Measurements from ENCODE around the gene AUTS2.

- TF ChIP-seq RBBP5 (conservative IDR thresholded peaks at IDR 0.05) (no peak), EP300 (IDR thresholded peaks at IDR 0.05; ENCODE audit: borderline replicate concordance in 1 of 2, control insufficient read depth in 1 of 2, low read depth in 2 of 2, low read length in 2 of 2) (no peak), NRF1 (conservative IDR thresholded peaks at IDR 0.05; ENCODE audit: low read depth, low read length) (no peak), HDGF (IDR thresholded peaks at IDR 0.05) (no peak), PAX8 (IDR thresholded peaks at IDR 0.05) (no peak), MXI1 (IDR thresholded peaks at IDR 0.05; ENCODE audit: low read depth, low read length) (no peak), ASH2L (IDR thresholded peaks at IDR 0.05; ENCODE audit: borderline replicate concordance, low read depth) (no peak), CHD2 (IDR thresholded peaks at IDR 0.05; ENCODE audit: borderline replicate concordance, low read depth, low read length) (no peak)
- TF ChIP-seq, protein P1, sequence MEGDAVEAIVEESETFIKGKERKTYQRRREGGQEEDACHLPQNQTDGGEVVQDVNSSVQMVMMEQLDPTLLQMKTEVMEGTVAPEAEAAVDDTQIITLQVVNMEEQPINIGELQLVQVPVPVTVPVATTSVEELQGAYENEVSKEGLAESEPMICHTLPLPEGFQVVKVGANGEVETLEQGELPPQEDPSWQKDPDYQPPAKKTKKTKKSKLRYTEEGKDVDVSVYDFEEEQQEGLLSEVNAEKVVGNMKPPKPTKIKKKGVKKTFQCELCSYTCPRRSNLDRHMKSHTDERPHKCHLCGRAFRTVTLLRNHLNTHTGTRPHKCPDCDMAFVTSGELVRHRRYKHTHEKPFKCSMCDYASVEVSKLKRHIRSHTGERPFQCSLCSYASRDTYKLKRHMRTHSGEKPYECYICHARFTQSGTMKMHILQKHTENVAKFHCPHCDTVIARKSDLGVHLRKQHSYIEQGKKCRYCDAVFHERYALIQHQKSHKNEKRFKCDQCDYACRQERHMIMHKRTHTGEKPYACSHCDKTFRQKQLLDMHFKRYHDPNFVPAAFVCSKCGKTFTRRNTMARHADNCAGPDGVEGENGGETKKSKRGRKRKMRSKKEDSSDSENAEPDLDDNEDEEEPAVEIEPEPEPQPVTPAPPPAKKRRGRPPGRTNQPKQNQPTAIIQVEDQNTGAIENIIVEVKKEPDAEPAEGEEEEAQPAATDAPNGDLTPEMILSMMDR (IDR thresholded peaks at IDR 0.05 in 2 of 3, conservative IDR thresholded peaks at IDR 0.05 in 1 of 3; ENCODE audit: control insufficient read depth in 2 of 3, extremely low read depth in 1 of 3, insufficient read depth in 1 of 3, low read depth in 3 of 3, low read length in 3 of 3): no peak
- TF ChIP-seq, protein P2, sequence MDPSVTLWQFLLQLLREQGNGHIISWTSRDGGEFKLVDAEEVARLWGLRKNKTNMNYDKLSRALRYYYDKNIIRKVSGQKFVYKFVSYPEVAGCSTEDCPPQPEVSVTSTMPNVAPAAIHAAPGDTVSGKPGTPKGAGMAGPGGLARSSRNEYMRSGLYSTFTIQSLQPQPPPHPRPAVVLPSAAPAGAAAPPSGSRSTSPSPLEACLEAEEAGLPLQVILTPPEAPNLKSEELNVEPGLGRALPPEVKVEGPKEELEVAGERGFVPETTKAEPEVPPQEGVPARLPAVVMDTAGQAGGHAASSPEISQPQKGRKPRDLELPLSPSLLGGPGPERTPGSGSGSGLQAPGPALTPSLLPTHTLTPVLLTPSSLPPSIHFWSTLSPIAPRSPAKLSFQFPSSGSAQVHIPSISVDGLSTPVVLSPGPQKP (IDR thresholded peaks at IDR 0.05; ENCODE audit: low read depth, low read length): no peak
These were observed 410.2 kb downstream of the AUTS2 start for GRCh38 chr7:70008466-70008865.

Data from GM12878 (cell line).